ENCODE results near the gene SLC2A8. TPM values are rescaled to one million over a fixed set of nuclear protein-coding genes. Genes with fewer than 3 reads are reported as not detected.

The SLC2A8 gene
- total RNA-seq, 1 experiment from 2014 or later: 16.8 TPM

GRCh38 chr9:127384901-127385300 lies 12.1 kb upstream of the SLC2A8 start:
- CTCF ChIA-PET: no interaction called here
- RAD21 ChIA-PET (ENCODE audit: low non-redundant PET in 1 of 2, low total read pairs in 2 of 2, uncharacterized antibody in 2 of 2, unreplicated experiment in 2 of 2): no interaction called here
- Histone ChIP-seq H4K20me1 (ENCODE audit: insufficient read depth) (no peaks in the 10 kb centered on the region), H2AFZ (ENCODE audit: low read depth, low read length, poor library complexity, severe bottlenecking) (no peak overlapping the region), H3K36me3 (ENCODE audit: control insufficient read depth in 1 of 2, insufficient read depth in 2 of 2, low read length in 2 of 2) (no peaks in the 10 kb centered on the region), H3K4me3 (replicated peaks in 1 of 2; ENCODE audit: low read depth in 1 of 2, low read length in 2 of 2) (no peak overlapping the region), H3K4me1 (ENCODE audit: control insufficient read depth in 1 of 2, insufficient read depth in 2 of 2, low read length in 2 of 2) (peaks cover 27% of the 10 kb centered on the region in 2 experiments), H3K27ac (ENCODE audit: low read depth, low read length) (no peak overlapping the region), H3K27me3 (ENCODE audit: insufficient read depth, low read length) (peaks cover 44% of the 10 kb centered on the region), H3K9me2 (ENCODE audit: insufficient read depth) (no peaks in the 10 kb centered on the region), H3K4me2 (ENCODE audit: low read length) (no peak overlapping the region), H3K9ac (ENCODE audit: low read length) (no peak overlapping the region), H3K79me2 (ENCODE audit: insufficient read depth, low read length) (no peaks in the 10 kb centered on the region), H3K9me3 (ENCODE audit: control insufficient read depth in 1 of 2, insufficient read depth in 1 of 2, low read depth in 1 of 2, low read length in 2 of 2) (no peaks in the 10 kb centered on the region)
- no peak for TF ChIP-seq ZNF274 (IDR thresholded peaks at IDR 0.05; ENCODE audit: low read depth, low read length)
- TF ChIP-seq, protein P1, sequence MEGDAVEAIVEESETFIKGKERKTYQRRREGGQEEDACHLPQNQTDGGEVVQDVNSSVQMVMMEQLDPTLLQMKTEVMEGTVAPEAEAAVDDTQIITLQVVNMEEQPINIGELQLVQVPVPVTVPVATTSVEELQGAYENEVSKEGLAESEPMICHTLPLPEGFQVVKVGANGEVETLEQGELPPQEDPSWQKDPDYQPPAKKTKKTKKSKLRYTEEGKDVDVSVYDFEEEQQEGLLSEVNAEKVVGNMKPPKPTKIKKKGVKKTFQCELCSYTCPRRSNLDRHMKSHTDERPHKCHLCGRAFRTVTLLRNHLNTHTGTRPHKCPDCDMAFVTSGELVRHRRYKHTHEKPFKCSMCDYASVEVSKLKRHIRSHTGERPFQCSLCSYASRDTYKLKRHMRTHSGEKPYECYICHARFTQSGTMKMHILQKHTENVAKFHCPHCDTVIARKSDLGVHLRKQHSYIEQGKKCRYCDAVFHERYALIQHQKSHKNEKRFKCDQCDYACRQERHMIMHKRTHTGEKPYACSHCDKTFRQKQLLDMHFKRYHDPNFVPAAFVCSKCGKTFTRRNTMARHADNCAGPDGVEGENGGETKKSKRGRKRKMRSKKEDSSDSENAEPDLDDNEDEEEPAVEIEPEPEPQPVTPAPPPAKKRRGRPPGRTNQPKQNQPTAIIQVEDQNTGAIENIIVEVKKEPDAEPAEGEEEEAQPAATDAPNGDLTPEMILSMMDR (IDR thresholded peaks at IDR 0.05 in 2 of 3, conservative IDR thresholded peaks at IDR 0.05 in 1 of 3; ENCODE audit: borderline replicate concordance in 1 of 3, insufficient read depth in 1 of 3, low read depth in 2 of 3, low read length in 2 of 3): peak in 2 of 3 experiments; percentile 39 to 42; a peak in 3 of 6 replicates
- BruUV-seq (replicated peaks): no TSS peak
- ATAC-seq: no peak
- intact Hi-C loops (cut with micrococcal nuclease): no loop called here
- no peak for DNase-seq (ENCODE audit: low read depth, low spot score)
- POLR2A ChIA-PET: no interaction called here

DNA sequence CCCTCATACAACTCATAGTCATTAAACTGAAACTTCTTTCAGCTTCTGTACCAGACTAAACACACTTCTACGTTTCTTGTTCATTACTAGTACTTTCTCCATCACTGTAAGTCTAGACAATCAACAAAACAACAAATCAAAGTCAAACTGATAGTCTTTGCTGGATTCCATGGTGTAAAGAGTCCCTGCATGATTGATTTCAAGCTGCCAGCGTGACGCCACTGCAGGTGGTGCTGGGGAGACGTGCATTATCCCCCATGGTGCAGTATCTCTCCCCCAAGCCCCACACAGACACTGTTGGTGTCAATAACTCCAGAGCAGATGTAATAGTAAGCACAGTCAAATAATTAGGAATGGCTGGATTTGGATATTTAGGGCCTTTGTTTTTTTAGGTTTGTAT lies 10.7 kb upstream of the SLC2A8 start:
- BruUV-seq (replicated peaks): no TSS peak
- Histone ChIP-seq H3K4me1 (ENCODE audit: control insufficient read depth in 1 of 2, insufficient read depth in 2 of 2, low read length in 2 of 2) (peaks cover 37 to 39% of the 10 kb centered on the region in 2 experiments), H3K36me3 (ENCODE audit: control insufficient read depth in 1 of 2, insufficient read depth in 2 of 2, low read length in 2 of 2) (no peaks in the 10 kb centered on the region), H2AFZ (ENCODE audit: low read depth, low read length, poor library complexity, severe bottlenecking) (no peak overlapping the region), H3K9me2 (ENCODE audit: insufficient read depth) (no peaks in the 10 kb centered on the region), H3K27me3 (ENCODE audit: insufficient read depth, low read length) (peaks cover 44% of the 10 kb centered on the region), H3K9ac (ENCODE audit: low read length) (no peak overlapping the region), H3K27ac (ENCODE audit: low read depth, low read length) (no peak overlapping the region), H3K9me3 (ENCODE audit: control insufficient read depth in 1 of 2, insufficient read depth in 1 of 2, low read depth in 1 of 2, low read length in 2 of 2) (no peaks in the 10 kb centered on the region), H3K79me2 (ENCODE audit: insufficient read depth, low read length) (no peaks in the 10 kb centered on the region), H4K20me1 (ENCODE audit: insufficient read depth) (no peaks in the 10 kb centered on the region), H3K4me3 (replicated peaks in 1 of 2; ENCODE audit: low read depth in 1 of 2, low read length in 2 of 2) (no peak overlapping the region), H3K4me2 (ENCODE audit: low read length) (no peak overlapping the region)
- ChIA-PET POLR2A (no interaction called here), CTCF (no interaction called here), RAD21 (ENCODE audit: low non-redundant PET in 1 of 2, low total read pairs in 2 of 2, uncharacterized antibody in 2 of 2, unreplicated experiment in 2 of 2) (no interaction called here)
- intact Hi-C loops (cut with micrococcal nuclease): no loop called here
- DNase-seq (ENCODE audit: low read depth, low spot score): no peak
- ATAC-seq: no peak
- no peak for TF ChIP-seq EZH2 (IDR thresholded peaks at IDR 0.05)
- TF ChIP-seq CEBPB (IDR thresholded peaks at IDR 0.05; ENCODE audit: low read depth): no peak
- TF ChIP-seq ZNF274 (IDR thresholded peaks at IDR 0.05; ENCODE audit: low read depth, low read length): no peak
- TF ChIP-seq ZFX (IDR thresholded peaks at IDR 0.05): no peak
- no peak for TF ChIP-seq REST (IDR thresholded peaks at IDR 0.05; ENCODE audit: low read depth)
- TF ChIP-seq TCF7L2 (IDR thresholded peaks at IDR 0.05; ENCODE audit: borderline replicate concordance, extremely low read depth, insufficient read depth, insufficient read length): no peak
- no peak for TF ChIP-seq SIN3A (IDR thresholded peaks at IDR 0.05; ENCODE audit: low read depth)
- TF ChIP-seq SP1 (IDR thresholded peaks at IDR 0.05; ENCODE audit: low read depth): no peak
- TF ChIP-seq, protein P1 (IDR thresholded peaks at IDR 0.05 in 2 of 3, conservative IDR thresholded peaks at IDR 0.05 in 1 of 3; ENCODE audit: borderline replicate concordance in 1 of 3, insufficient read depth in 1 of 3, low read depth in 2 of 3, low read length in 2 of 3): no peak
- no peak for TF ChIP-seq CBX3 (IDR thresholded peaks at IDR 0.05; ENCODE audit: low read depth)
- TF ChIP-seq POLR2A (IDR thresholded peaks at IDR 0.05; ENCODE audit: borderline replicate concordance, extremely low read depth, insufficient read depth, insufficient read length): no peak
- no peak for TF ChIP-seq ELF1 (IDR thresholded peaks at IDR 0.05; ENCODE audit: borderline replicate concordance, low read depth)
- TF ChIP-seq EGR1 (IDR thresholded peaks at IDR 0.05; ENCODE audit: low read depth): no peak
